ENCODE results near the gene PCDHB11. TPM values are rescaled to one million over a fixed set of nuclear protein-coding genes. Genes with fewer than 3 reads are reported as not detected.

Gene PCDHB11
- total RNA-seq, 4 donors from 2014 or later, result 6.9 to 8.6 (median 7.6) TPM

- TF ChIP-seq EP300 (IDR thresholded peaks at IDR 0.05), result no peak
- TF ChIP-seq, protein P1, sequence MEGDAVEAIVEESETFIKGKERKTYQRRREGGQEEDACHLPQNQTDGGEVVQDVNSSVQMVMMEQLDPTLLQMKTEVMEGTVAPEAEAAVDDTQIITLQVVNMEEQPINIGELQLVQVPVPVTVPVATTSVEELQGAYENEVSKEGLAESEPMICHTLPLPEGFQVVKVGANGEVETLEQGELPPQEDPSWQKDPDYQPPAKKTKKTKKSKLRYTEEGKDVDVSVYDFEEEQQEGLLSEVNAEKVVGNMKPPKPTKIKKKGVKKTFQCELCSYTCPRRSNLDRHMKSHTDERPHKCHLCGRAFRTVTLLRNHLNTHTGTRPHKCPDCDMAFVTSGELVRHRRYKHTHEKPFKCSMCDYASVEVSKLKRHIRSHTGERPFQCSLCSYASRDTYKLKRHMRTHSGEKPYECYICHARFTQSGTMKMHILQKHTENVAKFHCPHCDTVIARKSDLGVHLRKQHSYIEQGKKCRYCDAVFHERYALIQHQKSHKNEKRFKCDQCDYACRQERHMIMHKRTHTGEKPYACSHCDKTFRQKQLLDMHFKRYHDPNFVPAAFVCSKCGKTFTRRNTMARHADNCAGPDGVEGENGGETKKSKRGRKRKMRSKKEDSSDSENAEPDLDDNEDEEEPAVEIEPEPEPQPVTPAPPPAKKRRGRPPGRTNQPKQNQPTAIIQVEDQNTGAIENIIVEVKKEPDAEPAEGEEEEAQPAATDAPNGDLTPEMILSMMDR (IDR thresholded peaks at IDR 0.05), result no peak
- TF ChIP-seq POLR2A (IDR thresholded peaks at IDR 0.05), result no peak
- no peak for DNase-seq (ENCODE audit: low spot score in 2 of 2)
- peaks cover 0 to 100% (median 59%) of the 10 kb centered on the region in 4 donors for H3K9me3 ChIP-seq
- H3K36me3 ChIP-seq, result peaks cover 0 to 68% (median 0%) of the 10 kb centered on the region in 3 donors
- H3K27me3 ChIP-seq, result no peaks in the 10 kb centered on the region
- H3K4me3 ChIP-seq, result no peak overlapping the region
- no peak overlapping the region for H3K27ac ChIP-seq
- H3K4me1 ChIP-seq, result no peaks in the 10 kb centered on the region
Observed at GRCh38 chr5:141250576-141250975, 51.1 kb downstream of the PCDHB11 start.

Other genes starting within 250 kb of the PCDHB11 start
- gene PCDHAC2, start 233.2 kb upstream of the PCDHB11 start, total RNA-seq, result 1 to 10 TPM in 3 of 4 donors, under 1 TPM in 1; 0.78 to 4.2 (median 2.5) TPM
- gene PCDHB1, start 148.3 kb upstream of the PCDHB11 start, total RNA-seq, result under 1 TPM in 1 of 4 donors, not detected in 3; 0.21 TPM
- gene PCDHB2, start 105.0 kb upstream of the PCDHB11 start, total RNA-seq, result 1 to 10 TPM; 1.7 to 7.5 (median 4.6) TPM
- 1 to 10 TPM; 3.9 to 7.4 (median 4.9) TPM for gene PCDHB3, start 99.2 kb upstream of the PCDHB11 start, total RNA-seq
- gene PCDHB4, start 77.8 kb upstream of the PCDHB11 start, total RNA-seq, result 10 to 100 TPM in 3 of 4 donors, 1 to 10 TPM in 1; 7.3 to 19.8 (median 14.8) TPM
- gene PCDHB5, start 64.4 kb upstream of the PCDHB11 start, total RNA-seq, result 10 to 100 TPM in 2 of 4 donors, 1 to 10 TPM in 2; 5.9 to 15.5 (median 9.6) TPM
- gene PCDHB6, start 49.6 kb upstream of the PCDHB11 start, total RNA-seq, result 1 to 10 TPM; 1.8 to 3.7 (median 2.4) TPM
- gene PCDHB7, start 27.0 kb upstream of the PCDHB11 start, total RNA-seq, result 1 to 10 TPM; 4.4 to 7.1 (median 5.5) TPM
- 1 to 10 TPM; 1.0 to 4.2 (median 3.5) TPM for gene PCDHB8, start 21.8 kb upstream of the PCDHB11 start, total RNA-seq
- gene PCDHB16, start 17.2 kb upstream of the PCDHB11 start, total RNA-seq, result 10 to 100 TPM in 3 of 4 donors, 1 to 10 TPM in 1; 9.2 to 17.7 (median 14.6) TPM
- gene PCDHB9, start 12.5 kb upstream of the PCDHB11 start, total RNA-seq, result 1 to 10 TPM; 4.6 to 9.2 (median 7.4) TPM
- gene PCDHB10, start 7.3 kb upstream of the PCDHB11 start, total RNA-seq, result 10 to 100 TPM in 1 of 4 donors, 1 to 10 TPM in 3; 4.8 to 10.4 (median 5.6) TPM
- 10 to 100 TPM in 3 of 4 donors, 1 to 10 TPM in 1; 5.7 to 12.6 (median 12.2) TPM for gene PCDHB12, start 9.1 kb downstream of the PCDHB11 start, total RNA-seq
- 1 to 10 TPM; 8.2 to 9.8 (median 9.2) TPM for gene PCDHB13, start 14.3 kb downstream of the PCDHB11 start, total RNA-seq
- gene PCDHB14, start 23.7 kb downstream of the PCDHB11 start, total RNA-seq, result 10 to 100 TPM in 2 of 4 donors, 1 to 10 TPM in 2; 6.6 to 13.0 (median 10.3) TPM
- gene PCDHB15, start 45.8 kb downstream of the PCDHB11 start, total RNA-seq, result 1 to 10 TPM; 5.4 to 7.6 (median 6.4) TPM
- 1 to 10 TPM in 1 of 4 donors, under 1 TPM in 1, not detected in 2; 0.42 to 4.8 TPM for gene SLC25A2, start 104.4 kb downstream of the PCDHB11 start, total RNA-seq
- gene TAF7, start 121.2 kb downstream of the PCDHB11 start, total RNA-seq, result 10 to 100 TPM; 49.5 to 80.0 (median 59.5) TPM
- gene PCDHGA1, start 130.9 kb downstream of the PCDHB11 start, total RNA-seq, result 1 to 10 TPM in 3 of 4 donors, under 1 TPM in 1; 0.90 to 2.5 (median 1.8) TPM
- gene PCDHGA2, start 139.1 kb downstream of the PCDHB11 start, total RNA-seq, result 10 to 100 TPM in 3 of 4 donors, 1 to 10 TPM in 1; 9.6 to 20.4 (median 12.7) TPM
- 10 to 100 TPM in 1 of 4 donors, 1 to 10 TPM in 3; 6.5 to 10.5 (median 8.7) TPM for gene PCDHGA3, start 144.2 kb downstream of the PCDHB11 start, total RNA-seq
- gene PCDHGB1, start 150.5 kb downstream of the PCDHB11 start, total RNA-seq, result 1 to 10 TPM; 4.3 to 8.4 (median 6.8) TPM
- gene PCDHGA4, start 155.4 kb downstream of the PCDHB11 start, total RNA-seq, result 10 to 100 TPM in 2 of 4 donors, 1 to 10 TPM in 2; 5.1 to 13.5 (median 9.2) TPM
- 10 to 100 TPM in 2 of 4 donors, 1 to 10 TPM in 2; 9.2 to 14.0 (median 10.4) TPM for gene PCDHGB2, start 160.4 kb downstream of the PCDHB11 start, total RNA-seq
- 10 to 100 TPM in 3 of 4 donors, 1 to 10 TPM in 1; 8.2 to 13.2 (median 12.1) TPM for gene PCDHGA5, start 164.5 kb downstream of the PCDHB11 start, total RNA-seq
- 10 to 100 TPM in 2 of 4 donors, 1 to 10 TPM in 2; 7.8 to 12.4 (median 10.1) TPM for gene PCDHGB3, start 170.6 kb downstream of the PCDHB11 start, total RNA-seq
- gene PCDHGA6, start 174.3 kb downstream of the PCDHB11 start, total RNA-seq, result 10 to 100 TPM in 2 of 4 donors, 1 to 10 TPM in 2; 7.4 to 12.3 (median 10.1) TPM
- gene PCDHGA7, start 183.1 kb downstream of the PCDHB11 start, total RNA-seq, result 10 to 100 TPM in 1 of 4 donors, 1 to 10 TPM in 3; 7.6 to 12.2 (median 9.2) TPM
- 10 to 100 TPM in 3 of 4 donors, 1 to 10 TPM in 1; 9.3 to 12.3 (median 11.1) TPM for gene PCDHGB4, start 188.1 kb downstream of the PCDHB11 start, total RNA-seq
- 1 to 10 TPM; 5.5 to 9.3 (median 6.6) TPM for gene PCDHGA8, start 193.0 kb downstream of the PCDHB11 start, total RNA-seq
- gene PCDHGB5, start 198.3 kb downstream of the PCDHB11 start, total RNA-seq, result 10 to 100 TPM in 3 of 4 donors, 1 to 10 TPM in 1; 9.9 to 22.4 (median 16.2) TPM
- gene PCDHGA9, start 203.2 kb downstream of the PCDHB11 start, total RNA-seq, result 10 to 100 TPM in 3 of 4 donors, 1 to 10 TPM in 1; 8.4 to 13.8 (median 11.9) TPM
- 10 to 100 TPM in 3 of 4 donors, 1 to 10 TPM in 1; 9.2 to 16.8 (median 13.9) TPM for gene PCDHGB6, start 208.4 kb downstream of the PCDHB11 start, total RNA-seq
- gene PCDHGA10, start 213.4 kb downstream of the PCDHB11 start, total RNA-seq, result 10 to 100 TPM in 2 of 4 donors, 1 to 10 TPM in 2; 7.6 to 15.0 (median 10.6) TPM
- 10 to 100 TPM; 14.6 to 19.2 (median 18.0) TPM for gene PCDHGB7, start 218.1 kb downstream of the PCDHB11 start, total RNA-seq
- gene PCDHGA11, start 221.4 kb downstream of the PCDHB11 start, total RNA-seq, result 1 to 10 TPM; 8.3 to 9.3 (median 8.9) TPM
- gene PCDHGA12, start 230.9 kb downstream of the PCDHB11 start, total RNA-seq, result 10 to 100 TPM in 2 of 4 donors, 1 to 10 TPM in 2; 7.9 to 19.8 (median 10.1) TPM

All from tibial nerve (tissue), 4 donors.